G401 (cell line): ENCODE results near the gene TPTE. TPM values are rescaled to one million over a fixed set of nuclear protein-coding genes. Genes with fewer than 3 reads are reported as not detected.
"Not testable (repeated sequence)": the region's sequence is repeated elsewhere in the genome, so short reads cannot be mapped to it uniquely, and the experiment has no call there.

Experiments used
- DNase-seq: peaks from one replicate; pipeline ENCODE4 v3.0.0-alpha.2; 2015; ENCODE audit warnings: low spot score
- in situ Hi-C: cut with HindIII; loops from 2 replicates; pipeline ENCODE4 v1.10.0; 2016; ENCODE audit warnings: low sequenced_read_pairs, mixed read lengths
- total RNA-seq: library from RNA; depleted of rRNA; stranded (reverse); fragments of >200 nt; shearing (Covaris generic); gene quantifications from 2 replicates; pipeline ENCODE4 v1.2.3, GENCODE V29; 2014; rRNA removed

The TPTE gene
- total RNA-seq = not detected in 2 replicates

DNA sequence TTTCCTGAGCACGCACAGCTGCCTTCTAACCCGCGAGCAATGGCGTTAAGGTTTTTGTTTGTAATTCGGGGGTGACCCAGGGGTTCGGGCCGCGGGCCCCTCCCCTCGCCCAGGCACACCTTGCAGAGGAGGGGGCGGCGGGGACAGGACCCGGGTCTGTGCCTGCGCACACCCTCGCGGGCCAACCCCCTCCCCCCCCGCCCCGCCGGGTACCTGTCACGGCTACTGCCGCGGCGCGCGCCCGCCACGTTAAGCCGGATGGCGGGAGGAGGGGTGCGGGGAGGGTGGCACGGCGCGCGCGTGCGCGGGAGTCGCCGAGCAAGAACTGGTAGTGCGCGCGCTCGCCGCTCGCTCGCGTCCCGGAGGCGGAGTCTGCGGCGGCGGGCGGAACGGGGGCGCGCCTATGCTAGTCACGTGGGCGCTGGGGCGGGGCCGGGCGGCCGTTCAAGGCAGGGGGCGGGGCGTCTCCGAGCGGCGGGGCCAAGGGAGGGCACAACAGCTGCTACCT lies at the start of gene TPTE:
TSS of gene TPTE (plus strand) at position 493 of the 508 bp plus-strand sequence. CDS start 17,141 bp downstream, outside the sequence.
- in situ Hi-C loops = no loop called here
- no peak for DNase-seq

- in situ Hi-C loops, DNase-seq: not testable (repeated sequence)
Measured at GRCh38 chr21:10471999-10472398, 49.4 kb upstream of the TPTE start.

DNA sequence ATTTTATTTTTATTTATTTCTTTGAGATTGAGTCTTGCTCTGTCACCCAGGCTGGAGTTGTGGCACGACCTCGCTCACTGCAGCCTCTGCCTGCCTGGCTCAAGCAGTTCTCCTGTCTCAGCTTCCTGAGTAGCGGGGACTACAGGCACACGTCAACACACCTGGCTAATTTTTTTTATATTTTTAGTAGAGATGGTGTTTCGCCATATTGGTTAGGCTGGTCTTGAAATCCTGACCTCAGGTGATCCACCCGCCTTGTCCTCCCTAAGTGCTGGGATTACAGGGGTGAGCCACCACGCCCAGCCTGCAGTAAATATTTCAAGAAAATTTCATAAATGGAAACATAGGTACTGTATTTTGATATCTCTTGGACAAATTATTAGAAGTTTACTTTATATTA lies 43.6 kb upstream of the TPTE start:
- in situ Hi-C loops = not testable (repeated sequence)

DNA sequence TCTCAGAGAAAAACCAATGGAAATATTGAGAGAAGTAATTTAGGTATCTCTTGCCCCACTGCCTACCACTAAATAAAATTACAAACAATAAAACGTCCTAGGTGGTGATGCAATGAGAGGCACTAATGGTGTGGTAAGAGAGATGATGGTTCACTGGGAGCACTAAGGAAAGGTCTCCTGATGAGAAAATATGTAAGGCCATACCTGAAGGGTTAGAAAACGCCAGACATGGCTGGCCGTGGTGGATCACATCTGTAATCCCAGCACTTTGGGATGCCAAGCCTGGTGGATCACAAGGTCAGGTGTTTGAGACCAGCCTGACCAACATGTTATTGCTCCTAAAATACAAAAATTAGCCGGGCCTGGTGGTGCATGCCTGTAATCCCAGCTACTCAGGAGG lies 41.5 kb upstream of the TPTE start:
- DNase-seq, in situ Hi-C loops: not testable (repeated sequence)

More for the DNA sequence above, 43.6 kb upstream of the TPTE start:
- not testable (repeated sequence) for DNase-seq

GRCh38 chr21:10484864-10485263 lies 36.5 kb upstream of the TPTE start:
- DNase-seq, in situ Hi-C loops: not testable (repeated sequence)

DNA sequence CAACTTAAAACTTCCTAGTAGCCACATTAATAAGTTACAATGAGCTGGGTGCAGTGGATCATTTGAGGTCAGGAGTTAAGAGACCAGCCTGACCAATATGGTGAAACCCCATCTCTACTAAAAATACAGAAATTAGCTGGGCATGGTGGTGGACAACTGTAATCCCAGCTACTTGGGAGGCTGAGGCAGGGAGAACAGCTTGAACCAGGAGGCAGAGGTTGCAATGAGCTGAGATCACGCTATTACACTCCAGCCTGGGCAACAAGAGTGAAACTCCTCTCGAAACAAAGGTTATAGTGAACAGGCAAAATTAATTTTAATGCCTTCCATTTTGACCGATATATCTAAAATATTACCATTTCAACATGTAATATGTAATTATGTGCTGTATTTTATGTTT lies 30.9 kb upstream of the TPTE start:
- in situ Hi-C loops, DNase-seq: not testable (repeated sequence)

- no peak for DNase-seq
- in situ Hi-C loops = no loop called here
Measured at GRCh38 chr21:10511116-10511515, 10.3 kb upstream of the TPTE start.

GRCh38 chr21:10516889-10517288 lies 4.5 kb upstream of the TPTE start:
- DNase-seq, in situ Hi-C loops: not testable (repeated sequence)

DNA sequence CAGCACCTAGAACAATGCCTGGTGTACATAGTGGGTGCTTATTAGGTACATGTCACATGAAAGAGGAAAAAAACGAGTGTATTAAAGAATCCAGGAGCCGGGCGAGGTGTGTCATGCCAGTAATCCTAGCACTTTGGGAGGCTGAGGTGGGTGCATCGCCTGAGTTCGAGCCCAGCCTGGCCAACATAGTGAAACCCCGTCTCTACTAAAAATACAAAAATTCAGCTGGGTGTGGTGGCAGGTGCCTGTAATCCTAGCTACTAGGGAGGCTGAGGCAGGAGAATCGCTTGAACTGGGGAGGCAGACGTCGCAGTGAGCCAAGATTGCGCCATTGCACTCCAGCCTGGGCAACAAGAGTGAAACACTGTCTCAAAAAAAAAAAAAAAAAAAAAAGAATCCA lies 3.5 kb upstream of the TPTE start:
- DNase-seq, in situ Hi-C loops: not testable (repeated sequence)

GRCh38 chr21:10521835-10522500 lies 585 bp downstream of the TPTE start:
- DNase-seq, in situ Hi-C loops: not testable (repeated sequence)

DNA sequence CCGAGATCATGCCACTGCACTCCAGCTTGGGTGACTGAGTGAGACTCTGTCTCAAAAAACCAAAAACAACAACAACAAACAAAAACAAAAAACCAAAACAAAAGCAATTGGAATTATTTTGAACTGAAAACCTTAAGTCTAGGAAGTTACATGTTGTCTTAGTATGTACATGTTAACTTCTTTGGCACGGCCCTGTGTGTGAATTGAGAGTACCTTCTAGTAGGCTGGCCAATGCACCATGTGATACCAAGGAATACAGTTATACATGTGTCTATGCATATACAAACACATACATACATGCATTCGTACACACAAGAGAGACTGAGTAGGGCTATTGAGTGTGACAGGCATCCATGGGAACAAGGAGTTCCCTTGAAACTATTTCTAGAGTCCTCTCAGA lies 18.6 kb downstream of the TPTE start:
- DNase-seq = no peak
- in situ Hi-C loops = no loop called here

DNA sequence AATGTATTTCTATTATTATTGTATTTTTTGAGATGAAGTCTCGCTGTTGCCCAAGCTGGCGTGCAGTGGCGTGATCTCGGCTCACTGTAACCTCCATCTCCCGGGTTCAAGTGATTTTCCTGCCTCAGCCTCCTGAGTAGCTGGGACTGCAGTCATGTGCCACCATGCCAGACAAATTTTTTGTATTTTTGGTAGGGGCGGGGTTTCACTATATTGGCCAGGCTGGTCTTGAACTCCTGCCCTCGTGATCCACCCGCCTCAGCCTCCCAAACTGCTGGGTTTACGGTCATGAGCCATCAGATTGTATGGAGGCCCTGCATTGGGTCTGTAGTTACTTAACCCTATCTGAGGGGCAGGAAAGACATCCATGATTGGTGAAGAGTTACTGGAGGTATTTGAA lies 23.0 kb downstream of the TPTE start:
- in situ Hi-C loops, DNase-seq: not testable (repeated sequence)

GRCh38 chr21:10547868-10548267 lies 26.5 kb downstream of the TPTE start:
- DNase-seq, in situ Hi-C loops: not testable (repeated sequence)

GRCh38 chr21:10548331-10548954 lies 27.1 kb downstream of the TPTE start:
- in situ Hi-C loops = not testable (repeated sequence)

GRCh38 chr21:10570803-10571202 lies 49.4 kb downstream of the TPTE start:
- in situ Hi-C loops, DNase-seq: not testable (repeated sequence)

More at GRCh38 chr21:10548331-10548954, 27.1 kb downstream of the TPTE start:
- DNase-seq = not testable (repeated sequence)

DNA sequence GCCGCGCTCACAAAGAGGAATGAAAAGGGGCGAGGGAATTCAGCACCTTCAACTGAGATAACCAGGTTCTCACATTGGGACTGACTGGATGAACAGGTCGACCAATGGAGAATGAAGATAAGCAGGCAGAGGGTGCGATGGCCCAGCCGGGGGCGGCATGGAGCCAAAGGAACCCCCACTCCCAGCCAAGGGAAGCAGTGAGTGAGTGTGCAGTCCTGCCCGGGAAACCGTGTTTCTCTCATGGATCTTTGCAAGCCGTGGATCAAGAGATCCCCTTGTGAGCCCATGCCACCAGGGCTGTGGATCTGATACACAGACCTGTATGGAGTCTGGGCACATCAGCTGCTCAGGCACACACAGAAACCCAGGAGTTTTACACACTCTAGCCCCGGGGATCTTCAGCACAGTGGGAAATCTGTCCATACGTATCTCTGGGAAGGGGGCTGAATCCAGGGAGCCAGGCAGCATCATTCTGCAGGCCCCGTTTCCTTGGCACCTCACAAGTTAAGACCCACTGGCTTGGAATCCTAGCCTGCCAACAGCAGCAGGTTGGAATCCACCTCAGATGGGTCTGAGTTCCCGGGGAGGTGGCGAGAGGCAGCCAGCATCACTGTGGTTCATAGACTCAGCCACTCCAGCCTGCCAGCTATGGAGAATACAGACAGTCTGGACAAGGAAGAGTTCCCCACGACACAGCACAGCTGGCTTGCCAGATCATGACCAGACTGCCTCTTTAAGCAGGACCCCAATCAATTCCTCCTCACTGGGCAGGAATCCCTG lies 53.3 kb downstream of the TPTE start:
- DNase-seq, in situ Hi-C loops: not testable (repeated sequence)

GRCh38 chr21:10575311-10575667 lies 53.9 kb downstream of the TPTE start:
- in situ Hi-C loops = no loop called here
- no peak for DNase-seq

GRCh38 chr21:10578910-10579309 lies 57.5 kb downstream of the TPTE start:
- in situ Hi-C loops, DNase-seq: not testable (repeated sequence)

GRCh38 chr21:10589115-10589514 lies 67.7 kb downstream of the TPTE start:
- DNase-seq, in situ Hi-C loops: not testable (repeated sequence)

GRCh38 chr21:10607074-10607473 lies 85.7 kb downstream of the TPTE start:
- in situ Hi-C loops, DNase-seq: not testable (repeated sequence)
